HT-29 (cell line): Measurements from ENCODE around the gene MS4A2. TPM values are rescaled to one million over a fixed set of nuclear protein-coding genes. Genes with fewer than 3 reads are reported as not detected.

Source experiments
- total RNA-seq: library from RNA; depleted of rRNA; stranded (reverse); fragments of >200 nt; shearing (Covaris generic); gene quantifications from 2 replicates; pipeline ENCODE4 v1.2.3, GENCODE V29; 2014; rRNA removed

Gene MS4A2
- total RNA-seq, 1 experiment from 2014 or later, result not detected

Other genes starting within 250 kb of the MS4A2 start
- not detected in 2 replicates for gene CBLIF, start 243.2 kb upstream of the MS4A2 start, total RNA-seq
- gene TCN1, start 222.2 kb upstream of the MS4A2 start, total RNA-seq, result 1.4 and 4.2 TPM in 2 replicates
- not detected in 2 replicates for gene OOSP3, start 209.9 kb upstream of the MS4A2 start, total RNA-seq
- not detected in 2 replicates for gene OOSP1, start 150.2 kb upstream of the MS4A2 start, total RNA-seq
- gene OOSP4A, start 124.6 kb upstream of the MS4A2 start, total RNA-seq, result not detected in 2 replicates
- not detected in 2 replicates for gene OOSP4B, start 71.5 kb upstream of the MS4A2 start, total RNA-seq
- not detected in 2 replicates for gene OOSP2, start 48.3 kb upstream of the MS4A2 start, total RNA-seq
- not detected in 2 replicates for gene MS4A3, start 32.0 kb upstream of the MS4A2 start, total RNA-seq
- not detected in 2 replicates for gene MS4A6A, start 94.4 kb downstream of the MS4A2 start, total RNA-seq
- gene MS4A4E, start 154.5 kb downstream of the MS4A2 start, total RNA-seq, result 0.43 TPM in 1 of 2 replicates, not detected in the other
- not detected in 2 replicates for gene MS4A4A, start 192.0 kb downstream of the MS4A2 start, total RNA-seq
- gene MS4A6E, start 238.6 kb downstream of the MS4A2 start, total RNA-seq, result not detected in 2 replicates